ENCODE measurements around the gene TXNIP. TPM values are rescaled to one million over a fixed set of nuclear protein-coding genes. Genes with fewer than 3 reads are reported as not detected.
"Not testable (repeated sequence)": the region's sequence is repeated elsewhere in the genome, so short reads cannot be mapped to it uniquely, and the experiment has no call there.

TXNIP gene
- total RNA-seq, 1 donor from 2014 or later = 38.8 TPM

DNA sequence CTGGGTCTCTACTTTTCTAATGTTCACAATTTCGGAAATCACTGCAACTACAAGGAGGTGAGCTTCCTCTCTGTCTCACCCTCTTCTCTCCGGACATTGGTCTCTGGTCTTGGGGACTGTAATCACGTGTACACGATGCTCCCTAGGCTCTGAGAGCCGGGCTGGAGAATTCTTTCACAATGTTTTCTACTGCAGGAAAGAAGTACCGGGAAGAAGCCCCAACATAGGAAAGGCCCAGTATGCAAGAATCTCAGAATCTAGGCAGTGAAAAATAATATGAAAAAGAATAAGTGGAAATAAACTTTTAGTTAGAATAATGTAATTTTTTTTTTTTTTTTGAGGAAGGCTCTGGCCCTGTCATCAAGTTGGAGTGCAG is 38.7 kb upstream of the TXNIP start:
- Mint-ChIP-seq H3K27me3 (no peaks in the 10 kb centered on the region), H3K36me3 (ENCODE audit: insufficient read depth) (no peaks in the 10 kb centered on the region), H3K27ac (peak overlapping the region; percentile 99), H3K9me3 (ENCODE audit: low read depth) (no peaks in the 10 kb centered on the region), H3K4me1 (ENCODE audit: low read depth) (peaks cover 5% of the 10 kb centered on the region), H3K4me3 (ENCODE audit: low read depth) (peak overlapping the region; percentile 69)
- no peak for DNase-seq (ENCODE audit: low spot score, unreplicated experiment)
- TF ChIP-seq, protein P1, sequence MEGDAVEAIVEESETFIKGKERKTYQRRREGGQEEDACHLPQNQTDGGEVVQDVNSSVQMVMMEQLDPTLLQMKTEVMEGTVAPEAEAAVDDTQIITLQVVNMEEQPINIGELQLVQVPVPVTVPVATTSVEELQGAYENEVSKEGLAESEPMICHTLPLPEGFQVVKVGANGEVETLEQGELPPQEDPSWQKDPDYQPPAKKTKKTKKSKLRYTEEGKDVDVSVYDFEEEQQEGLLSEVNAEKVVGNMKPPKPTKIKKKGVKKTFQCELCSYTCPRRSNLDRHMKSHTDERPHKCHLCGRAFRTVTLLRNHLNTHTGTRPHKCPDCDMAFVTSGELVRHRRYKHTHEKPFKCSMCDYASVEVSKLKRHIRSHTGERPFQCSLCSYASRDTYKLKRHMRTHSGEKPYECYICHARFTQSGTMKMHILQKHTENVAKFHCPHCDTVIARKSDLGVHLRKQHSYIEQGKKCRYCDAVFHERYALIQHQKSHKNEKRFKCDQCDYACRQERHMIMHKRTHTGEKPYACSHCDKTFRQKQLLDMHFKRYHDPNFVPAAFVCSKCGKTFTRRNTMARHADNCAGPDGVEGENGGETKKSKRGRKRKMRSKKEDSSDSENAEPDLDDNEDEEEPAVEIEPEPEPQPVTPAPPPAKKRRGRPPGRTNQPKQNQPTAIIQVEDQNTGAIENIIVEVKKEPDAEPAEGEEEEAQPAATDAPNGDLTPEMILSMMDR (IDR thresholded peaks at IDR 0.05; ENCODE audit: unreplicated experiment) = no peak

DNA sequence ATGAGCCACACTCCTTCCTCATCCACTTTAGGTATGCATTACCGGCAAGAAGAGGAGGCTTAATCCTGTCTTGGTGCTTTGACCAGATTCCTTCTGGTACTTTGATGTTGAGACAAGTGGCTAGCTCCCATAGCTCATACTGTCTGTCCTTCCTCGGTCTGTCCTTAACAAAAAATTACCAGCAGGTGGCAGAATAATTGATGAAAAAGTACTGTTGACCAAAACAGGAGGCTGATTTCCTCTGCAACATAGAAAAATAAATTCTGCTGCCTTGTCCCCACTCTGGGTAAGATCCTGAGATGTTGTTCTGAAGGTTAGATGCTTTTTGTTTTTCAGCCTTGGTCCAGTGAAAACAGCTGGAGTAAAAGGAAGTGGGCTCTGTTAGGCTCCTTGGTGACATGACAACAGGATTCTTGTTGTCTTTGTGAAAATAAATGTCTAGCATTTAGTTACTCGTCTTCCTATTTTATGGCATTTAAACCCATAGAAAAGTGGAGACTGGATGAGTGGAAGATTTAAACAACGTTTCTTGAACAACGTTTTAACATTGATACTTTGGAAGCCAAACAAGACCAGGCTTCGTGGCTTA is 36.3 kb upstream of the TXNIP start:
- H3K36me3 Mint-ChIP-seq (ENCODE audit: insufficient read depth) = no peaks in the 10 kb centered on the region
- no peak overlapping the region for H3K27ac Mint-ChIP-seq
- H3K27me3 Mint-ChIP-seq = no peaks in the 10 kb centered on the region
- TF ChIP-seq, protein P1 (IDR thresholded peaks at IDR 0.05; ENCODE audit: unreplicated experiment) = peak; percentile 45
- DNase-seq (ENCODE audit: low spot score, unreplicated experiment) = no peak
- H3K4me3 Mint-ChIP-seq (ENCODE audit: low read depth) = no peak overlapping the region
- no peaks in the 10 kb centered on the region for H3K9me3 Mint-ChIP-seq (ENCODE audit: low read depth)
- H3K4me1 Mint-ChIP-seq (ENCODE audit: low read depth) = peaks cover 2% of the 10 kb centered on the region

DNA sequence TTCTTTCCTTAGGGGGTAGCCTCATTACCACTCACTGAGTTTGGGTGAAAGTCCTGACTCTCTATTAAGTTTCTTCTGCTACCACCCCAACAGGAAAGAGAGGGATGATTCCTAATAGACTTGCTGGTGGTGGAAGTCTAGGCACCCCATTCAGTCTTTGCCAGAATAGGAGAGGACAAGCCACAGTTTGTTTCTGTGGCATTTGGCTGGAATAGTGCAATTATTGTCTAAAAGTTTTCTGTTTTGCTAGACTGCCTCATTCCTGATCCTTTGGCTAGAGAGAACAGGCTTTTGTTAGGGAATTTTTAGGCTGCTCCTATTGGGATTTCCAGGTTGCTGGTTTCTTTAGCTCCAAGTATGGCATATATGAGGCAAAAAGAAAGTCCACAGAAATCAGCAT is 35.1 kb upstream of the TXNIP start:
- H3K9me3 Mint-ChIP-seq (ENCODE audit: low read depth) = no peaks in the 10 kb centered on the region
- H3K27me3 Mint-ChIP-seq = no peaks in the 10 kb centered on the region
- H3K36me3 Mint-ChIP-seq (ENCODE audit: insufficient read depth) = no peaks in the 10 kb centered on the region
- H3K4me1 Mint-ChIP-seq (ENCODE audit: low read depth) = no peaks in the 10 kb centered on the region
- TF ChIP-seq, protein P1 (IDR thresholded peaks at IDR 0.05; ENCODE audit: unreplicated experiment) = no peak
- H3K27ac Mint-ChIP-seq = no peak overlapping the region
- H3K4me3 Mint-ChIP-seq (ENCODE audit: low read depth) = no peak overlapping the region
- DNase-seq (ENCODE audit: low spot score, unreplicated experiment) = no peak

DNA sequence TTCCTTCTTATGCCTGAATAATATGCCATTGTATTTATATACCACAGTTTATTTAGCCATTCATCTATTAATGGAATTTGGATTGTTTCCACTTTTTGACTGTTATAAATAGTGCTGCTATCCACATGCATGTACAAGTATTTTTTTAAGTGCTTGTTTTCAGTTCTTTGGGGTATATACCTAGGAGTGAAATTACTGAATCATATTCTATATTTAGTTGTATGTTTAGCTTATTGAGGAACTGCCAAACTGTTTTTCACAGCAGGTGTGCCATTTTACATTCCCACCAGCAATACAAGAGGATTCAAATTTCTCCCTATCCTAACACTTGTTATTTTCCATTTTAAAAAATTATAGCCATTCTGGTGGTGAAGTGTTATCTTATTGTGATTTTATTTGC is 32.7 kb upstream of the TXNIP start:
- Mint-ChIP-seq H3K9me3 (ENCODE audit: low read depth) (no peaks in the 10 kb centered on the region), H3K27ac (no peak overlapping the region), H3K4me1 (ENCODE audit: low read depth) (no peaks in the 10 kb centered on the region)

DNA sequence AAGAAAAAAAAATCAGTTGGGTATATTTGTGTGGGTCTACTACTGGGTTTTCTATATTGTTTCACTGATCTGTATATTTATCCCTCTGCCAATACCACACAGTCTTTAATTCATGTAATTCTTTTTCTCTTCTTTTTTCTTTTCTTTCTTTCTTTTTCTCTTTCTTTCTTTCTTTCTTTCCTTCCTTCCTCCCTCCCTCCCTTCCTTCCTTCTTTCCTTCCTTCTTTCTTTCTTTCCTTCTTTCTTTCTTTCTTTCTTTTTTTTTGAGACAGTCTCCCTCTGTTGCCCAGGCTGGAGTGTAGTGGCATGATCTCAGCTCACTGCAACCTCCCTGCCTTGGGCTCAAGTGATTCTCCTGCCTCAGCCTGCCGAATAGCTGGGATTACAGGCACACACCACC is 30.3 kb upstream of the TXNIP start:
- not testable (repeated sequence) for H3K9me3 Mint-ChIP-seq (ENCODE audit: low read depth); H3K27me3 Mint-ChIP-seq; H3K4me3 Mint-ChIP-seq (ENCODE audit: low read depth); H3K36me3 Mint-ChIP-seq (ENCODE audit: insufficient read depth); DNase-seq (ENCODE audit: low spot score, unreplicated experiment); H3K27ac Mint-ChIP-seq; H3K4me1 Mint-ChIP-seq (ENCODE audit: low read depth)

More for the DNA sequence above, 32.7 kb upstream of the TXNIP start:
- Mint-ChIP-seq H3K36me3 (ENCODE audit: insufficient read depth) (no peaks in the 10 kb centered on the region), H3K4me3 (ENCODE audit: low read depth) (no peak overlapping the region), H3K27me3 (no peaks in the 10 kb centered on the region)
- no peak for DNase-seq (ENCODE audit: low spot score, unreplicated experiment)
- TF ChIP-seq, protein P1 (IDR thresholded peaks at IDR 0.05; ENCODE audit: unreplicated experiment) = no peak

DNA sequence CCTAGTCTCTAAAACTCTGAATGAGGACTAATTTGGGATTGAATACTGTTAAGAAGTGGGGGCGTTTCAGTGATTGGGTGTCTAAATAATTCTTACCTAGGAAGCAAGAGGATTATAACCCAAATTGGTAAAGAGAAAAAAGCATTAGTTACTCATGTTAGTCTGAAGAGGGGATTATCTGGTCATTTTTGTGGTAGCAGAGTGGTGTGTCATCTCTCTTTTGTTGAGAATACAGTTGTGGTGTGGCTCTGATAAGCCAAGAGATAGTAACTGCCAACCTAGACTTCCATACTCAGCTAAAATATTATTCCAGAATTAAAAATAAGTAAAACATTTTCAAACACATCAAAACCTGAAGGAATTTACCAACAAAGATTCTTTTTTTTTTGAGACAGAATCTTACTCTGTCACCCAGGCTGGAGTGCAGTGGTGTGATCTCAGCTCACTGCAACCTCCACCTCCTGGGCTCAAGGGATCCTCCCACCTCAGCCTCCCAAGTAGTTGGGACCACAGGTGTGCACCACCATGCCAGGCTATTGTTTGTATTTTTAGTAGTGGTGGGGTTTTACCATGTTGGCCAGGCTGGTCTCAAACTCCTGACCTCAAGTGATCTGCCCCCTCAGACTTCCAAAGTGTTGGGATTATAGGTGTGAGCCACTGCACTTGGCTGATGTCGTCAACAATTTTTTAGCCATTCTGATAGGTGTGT is 29.6 kb upstream of the TXNIP start:
- not testable (repeated sequence) for H3K36me3 Mint-ChIP-seq (ENCODE audit: insufficient read depth); DNase-seq (ENCODE audit: low spot score, unreplicated experiment); H3K4me3 Mint-ChIP-seq (ENCODE audit: low read depth); H3K9me3 Mint-ChIP-seq (ENCODE audit: low read depth); H3K27ac Mint-ChIP-seq; H3K4me1 Mint-ChIP-seq (ENCODE audit: low read depth); H3K27me3 Mint-ChIP-seq
